ENCODE data around the gene ALDH3B1. TPM values are rescaled to one million over a fixed set of nuclear protein-coding genes. Genes with fewer than 3 reads are reported as not detected.

Gene ALDH3B1
- total RNA-seq, 1 experiment from 2014 or later = not detected

DNA sequence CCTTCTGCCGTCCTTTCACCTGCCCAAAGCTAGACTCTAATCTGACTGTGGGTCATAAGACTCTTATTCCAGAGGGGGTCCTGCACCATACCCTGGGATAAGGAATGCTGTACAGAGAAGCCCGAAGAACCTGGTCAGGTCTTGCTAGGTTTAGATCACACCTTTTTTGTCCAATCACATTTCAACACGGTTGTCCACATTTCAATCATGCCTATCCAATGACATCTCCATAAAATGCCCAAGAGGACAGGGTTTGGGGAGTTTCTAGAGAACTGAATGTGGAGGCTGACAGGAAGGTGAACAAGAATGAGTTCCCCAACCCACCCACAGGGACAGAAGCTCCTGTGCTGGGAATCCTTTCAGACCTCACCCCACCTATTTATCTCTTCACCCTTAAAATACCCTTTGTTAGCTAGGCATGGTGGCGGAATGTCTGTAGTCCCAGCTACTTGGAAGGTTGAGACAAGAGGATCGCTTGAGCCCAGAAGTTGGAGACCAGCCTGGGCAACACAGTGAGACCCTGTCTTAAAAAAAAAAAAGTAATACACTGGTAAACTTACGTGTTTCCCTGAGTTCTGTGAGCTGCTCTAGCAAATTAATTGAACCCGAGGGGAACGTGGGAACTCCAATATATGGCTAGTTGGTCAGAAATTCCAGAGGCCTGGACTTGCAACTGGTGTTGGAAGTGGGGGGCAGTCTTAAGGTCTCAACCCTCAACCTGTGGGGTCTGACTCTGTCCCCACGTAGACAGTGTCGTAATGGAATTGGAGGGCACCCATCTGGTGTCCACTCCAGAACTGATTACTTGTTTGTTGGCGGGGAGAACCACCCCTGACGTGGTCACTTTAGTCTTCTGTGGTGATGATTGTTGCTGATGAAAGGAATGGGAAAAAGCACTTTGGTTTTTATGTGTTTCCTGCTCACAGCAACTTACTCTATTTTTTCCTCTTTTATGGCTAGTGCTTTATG is 46.5 kb downstream of the ALDH3B1 start:
- WGBS (ENCODE audit: extremely low coverage, insufficient read length, low lambda C conversion rate) = no CpG with 5 or more reads among the region's 12 CpGs
- no peak overlapping the region for H3K27ac ChIP-seq (ENCODE audit: insufficient read length, low read depth, low read length)

More for the DNA sequence above, 46.5 kb downstream of the ALDH3B1 start:
- no peak overlapping the region for H3T11ph ChIP-seq (ENCODE audit: low read length)
- no peak overlapping the region for H3K14ac ChIP-seq (ENCODE audit: insufficient read depth, low read length)
- no peak overlapping the region for H2AFZ ChIP-seq (ENCODE audit: low read length)
- no peak overlapping the region for H3K4me2 ChIP-seq (ENCODE audit: insufficient read depth, insufficient read length, low read length)
- H3K23me2 ChIP-seq (ENCODE audit: insufficient read length, low read depth, low read length, poor library complexity, severe bottlenecking) = no peaks in the 10 kb centered on the region
- no peak overlapping the region for H3K18ac ChIP-seq (ENCODE audit: insufficient read length, low read depth, low read length)
- H3K23ac ChIP-seq (ENCODE audit: insufficient read length, low read depth, low read length) = no peak overlapping the region
- Mint-ChIP-seq H3K4me1 (peaks cover 3 to 4% of the 10 kb centered on the region in 2 experiments), H3K4me3 (no peak overlapping the region; a peak in 1 of 5 replicates), H3K9me3 (no peaks in the 10 kb centered on the region), H3K27me3 (ENCODE audit: low read depth) (no peaks in the 10 kb centered on the region; the same call in 1 of the 2 replicates), H3K27ac (peak overlapping the region in 2 of 3 experiments; percentile 40 to 84; a peak in 3 of 7 replicates), H3K36me3 (ENCODE audit: insufficient read depth in 1 of 3, low read depth in 3 of 3) (peaks cover 18 to 66% (median 37%) of the 10 kb centered on the region in 3 experiments)
- H3K9ac ChIP-seq (ENCODE audit: extremely low read depth, insufficient read length, low read length) = no peak overlapping the region
- no peak overlapping the region for H4K5ac ChIP-seq (ENCODE audit: insufficient read length, low read depth, low read length)
- no peak overlapping the region for H2BK20ac ChIP-seq (ENCODE audit: low read depth, low read length, poor library complexity, severe bottlenecking)
- no peak for DNase-seq
- H2BK12ac ChIP-seq (ENCODE audit: insufficient read length, low read depth, low read length) = no peak overlapping the region
- no peak overlapping the region for H4K91ac ChIP-seq (ENCODE audit: insufficient read length, low read depth, low read length)
- no peaks in the 10 kb centered on the region for H3K27me3 ChIP-seq (ENCODE audit: insufficient read depth, low read length)
- H4K8ac ChIP-seq (replicated peaks; ENCODE audit: insufficient read length, low read depth, low read length) = no peak overlapping the region
- no peak overlapping the region for H3K56ac ChIP-seq (ENCODE audit: insufficient read length, low read depth, low read length)
- no peak overlapping the region for H2BK120ac ChIP-seq (ENCODE audit: low read depth, low read length, poor library complexity, severe bottlenecking)
- H3K4ac ChIP-seq (ENCODE audit: low read depth, low read length) = no peak overlapping the region
- no peaks in the 10 kb centered on the region for H3K9me3 ChIP-seq (ENCODE audit: control insufficient read depth, low read depth, low read length)
- H3K4me1 ChIP-seq (ENCODE audit: insufficient read depth, low read length) = no peaks in the 10 kb centered on the region
- H2BK15ac ChIP-seq (ENCODE audit: low read depth, low read length) = no peak overlapping the region
- H4K20me1 ChIP-seq (ENCODE audit: control insufficient read depth, insufficient read depth, insufficient read length) = no peaks in the 10 kb centered on the region
- no peak overlapping the region for H2AK5ac ChIP-seq (ENCODE audit: insufficient read length, low read length)
- TF ChIP-seq, protein P1, sequence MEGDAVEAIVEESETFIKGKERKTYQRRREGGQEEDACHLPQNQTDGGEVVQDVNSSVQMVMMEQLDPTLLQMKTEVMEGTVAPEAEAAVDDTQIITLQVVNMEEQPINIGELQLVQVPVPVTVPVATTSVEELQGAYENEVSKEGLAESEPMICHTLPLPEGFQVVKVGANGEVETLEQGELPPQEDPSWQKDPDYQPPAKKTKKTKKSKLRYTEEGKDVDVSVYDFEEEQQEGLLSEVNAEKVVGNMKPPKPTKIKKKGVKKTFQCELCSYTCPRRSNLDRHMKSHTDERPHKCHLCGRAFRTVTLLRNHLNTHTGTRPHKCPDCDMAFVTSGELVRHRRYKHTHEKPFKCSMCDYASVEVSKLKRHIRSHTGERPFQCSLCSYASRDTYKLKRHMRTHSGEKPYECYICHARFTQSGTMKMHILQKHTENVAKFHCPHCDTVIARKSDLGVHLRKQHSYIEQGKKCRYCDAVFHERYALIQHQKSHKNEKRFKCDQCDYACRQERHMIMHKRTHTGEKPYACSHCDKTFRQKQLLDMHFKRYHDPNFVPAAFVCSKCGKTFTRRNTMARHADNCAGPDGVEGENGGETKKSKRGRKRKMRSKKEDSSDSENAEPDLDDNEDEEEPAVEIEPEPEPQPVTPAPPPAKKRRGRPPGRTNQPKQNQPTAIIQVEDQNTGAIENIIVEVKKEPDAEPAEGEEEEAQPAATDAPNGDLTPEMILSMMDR (conservative IDR thresholded peaks at IDR 0.05) = no peak
- no peaks in the 10 kb centered on the region for H3K79me2 ChIP-seq (ENCODE audit: insufficient read depth, low read length)
- no peak overlapping the region for H2BK5ac ChIP-seq (ENCODE audit: insufficient read length, low read length)
- no peaks in the 10 kb centered on the region for H3K79me1 ChIP-seq (ENCODE audit: insufficient read depth, low read depth, low read length, poor library complexity, severe bottlenecking)

Data from H9 (cell line).